Astrocyte (in vitro differentiated cells and primary cell): ENCODE measurements around the gene SMAD3. TPM values are rescaled to one million over a fixed set of nuclear protein-coding genes. Genes with fewer than 3 reads are reported as not detected.

Experiments used
- DNase-seq: peaks from one replicate; pipeline ENCODE4 v3.0.0-alpha.2; 2010; ENCODE audit warnings: low read depth
- FAIRE-seq: peaks from 2 replicates; lab custom pipeline; 2011; peaks lifted over from hg19 to GRCh38; lab: Jason Lieb, UNC
- H2AFZ ChIP-seq: 2 replicates; pipeline ENCODE4 v1.6.0; 2012; ENCODE audit warnings: low read depth, low read length, inconsistent platforms
- H3K27ac ChIP-seq: 2 replicates; pipeline ENCODE4 v1.5.1; 2011; ENCODE audit warnings: low read depth, low read length, inconsistent platforms
- H3K27me3 ChIP-seq: 2 replicates; pipeline ENCODE4 v1.6.0; 2011; ENCODE audit warnings: low read length, inconsistent platforms; ENCODE audit not compliant: insufficient read depth
- H3K36me3 ChIP-seq: 2 replicates; pipeline ENCODE4 v1.5.1; 2011; ENCODE audit warnings: low read length, inconsistent platforms; ENCODE audit not compliant: insufficient read depth
- H3K4me1 ChIP-seq: 2 replicates; pipeline ENCODE4 v1.5.1; 2011; ENCODE audit warnings: low read length, inconsistent platforms; ENCODE audit not compliant: insufficient read depth
- H3K4me2 ChIP-seq: 2 replicates; pipeline ENCODE4 v1.6.0; 2012; ENCODE audit warnings: low read length, inconsistent platforms
- H3K4me3 ChIP-seq: 2 replicates; pipeline ENCODE4 v1.5.1; 2011; ENCODE audit warnings: low read depth, mild to moderate bottlenecking, low read length, inconsistent platforms; ENCODE audit not compliant: insufficient read depth
- H3K79me2 ChIP-seq: 2 replicates; pipeline ENCODE4 v1.6.0; 2012; ENCODE audit warnings: mild to moderate bottlenecking, low read length, inconsistent platforms; ENCODE audit not compliant: insufficient read depth
- H3K9ac ChIP-seq: 2 replicates; pipeline ENCODE4 v1.6.0; 2012; ENCODE audit warnings: mild to moderate bottlenecking, low read length, inconsistent platforms
- H3K9me3 ChIP-seq: 2 replicates; pipeline ENCODE4 v1.5.1; 2012; ENCODE audit warnings: low read depth, mild to moderate bottlenecking, low read length, inconsistent platforms; ENCODE audit not compliant: insufficient read depth
- H4K20me1 ChIP-seq: 2 replicates; pipeline ENCODE4 v1.6.0; 2012; ENCODE audit warnings: low read length, inconsistent platforms; ENCODE audit not compliant: insufficient read depth
- H3K27ac Mint-ChIP-seq: one replicate; pipeline ENCODE4 v1.8.0; 2021; ENCODE audit warnings: mild to moderate bottlenecking, mixed read lengths; ENCODE audit not compliant: unreplicated experiment
- H3K27me3 Mint-ChIP-seq: one replicate; pipeline ENCODE4 v1.8.0; 2021; ENCODE audit warnings: low read depth, mixed read lengths; ENCODE audit not compliant: unreplicated experiment
- H3K36me3 Mint-ChIP-seq: one replicate; pipeline ENCODE4 v1.8.0; 2021; ENCODE audit warnings: low read depth, mixed read lengths; ENCODE audit not compliant: unreplicated experiment
- H3K4me1 Mint-ChIP-seq: one replicate; pipeline ENCODE4 v1.8.0; 2021; ENCODE audit warnings: low read depth, mixed read lengths; ENCODE audit not compliant: unreplicated experiment
- H3K4me3 Mint-ChIP-seq: one replicate; pipeline ENCODE4 v1.8.0; 2021; ENCODE audit warnings: mild to moderate bottlenecking, moderate library complexity, mixed read lengths; ENCODE audit not compliant: unreplicated experiment
- H3K9me3 Mint-ChIP-seq: one replicate; pipeline ENCODE4 v1.8.0; 2021; ENCODE audit warnings: mild to moderate bottlenecking, mixed read lengths; ENCODE audit not compliant: unreplicated experiment
- CTCF ChIP-seq: IDR thresholded peaks from 2 replicates; pipeline ENCODE4 v1.5.1; 2011; ENCODE audit warnings: low read depth, mild to moderate bottlenecking, inconsistent platforms, low read length, moderate library complexity; ENCODE audit not compliant: insufficient read depth
- EZH2 ChIP-seq: IDR thresholded peaks from 2 replicates; pipeline ENCODE4 v1.6.1; 2012; ENCODE audit warnings: mild to moderate bottlenecking, low read length, inconsistent platforms; ENCODE audit not compliant: insufficient read depth
- total RNA-seq: library from RNA; stranded (reverse); gene quantifications from 2 replicates; pipeline ENCODE4 v1.2.1, GENCODE V29; 2021

SMAD3 gene
- total RNA-seq, 1 donor from 2014 or later: 78.0 TPM

DNA sequence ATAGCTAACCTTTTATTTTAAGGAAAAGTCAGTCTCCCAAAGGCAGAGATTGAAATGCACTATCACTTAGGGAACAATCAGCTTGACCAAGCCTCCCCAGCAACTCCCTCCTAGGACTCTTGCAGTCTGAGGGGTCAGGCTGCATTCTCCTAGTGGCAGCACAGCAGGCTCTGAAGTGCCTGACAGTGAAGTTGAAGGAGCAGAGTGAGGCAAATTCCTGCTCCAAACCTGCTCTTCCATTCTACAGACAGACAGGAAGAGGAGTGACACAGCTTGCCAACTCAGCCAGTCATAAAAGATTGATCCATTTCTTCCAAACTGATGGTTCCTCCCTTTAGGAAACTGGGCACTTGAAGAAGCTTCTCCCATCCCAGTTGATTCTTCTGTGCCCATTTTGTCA lies 43.9 kb upstream of the SMAD3 start:
- Mint-ChIP-seq H3K4me3 (no peak overlapping the region), H3K36me3 (no peaks in the 10 kb centered on the region), H3K27me3 (peaks cover 10% of the 10 kb centered on the region), H3K4me1 (peaks cover 31% of the 10 kb centered on the region), H3K9me3 (no peaks in the 10 kb centered on the region), H3K27ac (no peak overlapping the region)
- H3K36me3 ChIP-seq: no peaks in the 10 kb centered on the region
- no peak for DNase-seq
- peaks cover 27% of the 10 kb centered on the region for H3K4me1 ChIP-seq
- no peaks in the 10 kb centered on the region for H4K20me1 ChIP-seq
- H3K4me3 ChIP-seq: no peak overlapping the region
- no peaks in the 10 kb centered on the region for H3K79me2 ChIP-seq
- no peak overlapping the region for H3K27ac ChIP-seq
- H3K9ac ChIP-seq: no peak overlapping the region
- H3K9me3 ChIP-seq: no peaks in the 10 kb centered on the region
- no peak overlapping the region for H3K4me2 ChIP-seq
- TF ChIP-seq CTCF (no peak), EZH2 (no peak)
- no peak for FAIRE-seq
- no peaks in the 10 kb centered on the region for H3K27me3 ChIP-seq
- H2AFZ ChIP-seq: no peak overlapping the region

- Mint-ChIP-seq H3K9me3 (no peaks in the 10 kb centered on the region), H3K27me3 (peaks cover 10% of the 10 kb centered on the region), H3K4me3 (no peak overlapping the region), H3K27ac (no peak overlapping the region), H3K4me1 (peaks cover 33% of the 10 kb centered on the region), H3K36me3 (no peaks in the 10 kb centered on the region)
- Histone ChIP-seq H2AFZ (no peak overlapping the region), H3K79me2 (no peaks in the 10 kb centered on the region), H4K20me1 (no peaks in the 10 kb centered on the region), H3K4me2 (no peak overlapping the region), H3K27ac (no peak overlapping the region), H3K9ac (no peak overlapping the region), H3K27me3 (no peaks in the 10 kb centered on the region), H3K4me3 (no peak overlapping the region), H3K9me3 (no peaks in the 10 kb centered on the region), H3K36me3 (no peaks in the 10 kb centered on the region), H3K4me1 (peaks cover 27% of the 10 kb centered on the region)
- no peak for FAIRE-seq
- TF ChIP-seq CTCF (no peak), EZH2 (no peak)
- no peak for DNase-seq
Measured at GRCh38 chr15:67022587-67023105, 42.8 kb upstream of the SMAD3 start.

DNA sequence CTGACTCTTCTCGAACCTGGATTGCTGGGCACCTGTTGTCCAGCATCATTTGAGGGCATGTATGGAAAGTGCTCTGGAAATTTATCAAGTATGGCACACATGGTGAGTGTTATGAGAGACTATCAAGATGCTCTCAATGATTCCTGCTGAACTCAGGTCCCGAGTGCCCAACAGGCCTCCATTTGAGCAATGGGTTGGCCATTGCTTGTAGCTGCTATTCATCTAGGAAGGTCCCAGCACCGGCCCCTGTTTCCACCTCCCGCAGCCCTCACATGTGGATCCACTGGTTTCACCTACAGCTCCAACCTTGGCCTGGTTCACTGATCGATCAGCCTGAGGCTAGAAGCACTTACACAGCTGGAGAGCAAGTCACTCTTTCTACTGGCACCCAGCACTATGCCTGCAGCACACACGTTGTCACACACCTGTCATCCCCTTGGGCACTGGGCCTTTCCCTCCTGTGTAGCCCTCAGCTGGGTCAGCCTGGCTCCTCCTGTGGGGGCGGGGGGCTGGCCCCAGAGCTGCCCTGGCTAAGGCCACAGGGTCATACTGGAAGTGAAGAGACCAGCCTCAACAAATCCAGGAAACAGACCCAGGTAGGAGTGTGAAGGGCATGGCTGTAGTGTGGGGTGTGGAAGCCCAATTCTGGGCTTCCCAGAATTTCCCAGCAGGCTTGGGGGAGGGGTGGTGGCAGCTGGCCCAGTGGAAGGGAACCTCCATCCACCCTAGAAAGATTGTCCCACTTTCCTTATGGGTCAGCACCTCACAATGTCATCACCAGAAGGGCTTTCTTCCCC lies 41.7 kb upstream of the SMAD3 start:
- H3K27me3 ChIP-seq: no peaks in the 10 kb centered on the region
- H3K9me3 ChIP-seq: no peaks in the 10 kb centered on the region
- H3K27me3 Mint-ChIP-seq: peaks cover 6% of the 10 kb centered on the region
- H4K20me1 ChIP-seq: no peaks in the 10 kb centered on the region
- FAIRE-seq (no peak), DNase-seq (no peak)
- H3K79me2 ChIP-seq: no peaks in the 10 kb centered on the region
- no peaks in the 10 kb centered on the region for H3K36me3 ChIP-seq
- TF ChIP-seq EZH2 (no peak), CTCF (no peak)
- H3K27ac Mint-ChIP-seq: peak overlapping the region; percentile 56
- peaks cover 2% of the 10 kb centered on the region for H3K9me3 Mint-ChIP-seq
- H3K4me1 ChIP-seq: peaks cover 32% of the 10 kb centered on the region
- peak overlapping the region; percentile 34 for H3K27ac ChIP-seq
- H3K4me1 Mint-ChIP-seq: peaks cover 35% of the 10 kb centered on the region
- peak overlapping the region; percentile 27 for H3K9ac ChIP-seq
- H3K36me3 Mint-ChIP-seq: no peaks in the 10 kb centered on the region
- no peak overlapping the region for H2AFZ ChIP-seq
- peak overlapping the region; percentile 67 for H3K4me2 ChIP-seq
- H3K4me3 Mint-ChIP-seq: peak overlapping the region; percentile 36
- no peak overlapping the region for H3K4me3 ChIP-seq
